Activated T-cell treated with anti-CD3 and anti-CD28 coated beads, Interleukin-2, amount 50 U/mL, for 48 hours (primary cell): Measurements from ENCODE around the gene ARHGEF28.

Experiments used
- DNase-seq, 2 experiments: peaks; one replicate each; pipeline ENCODE4 v3.0.0-alpha.2; 2020

ARHGEF28 gene

GRCh38 chr5:73867345-73868335, 241.6 kb downstream of the ARHGEF28 start:
- DNase-seq = no peak

GRCh38 chr5:73883646-73884045, 257.6 kb downstream of the ARHGEF28 start:
- DNase-seq = no peak

GRCh38 chr5:73887688-73888087, 261.7 kb downstream of the ARHGEF28 start:
- DNase-seq = no peak

GRCh38 chr5:73890569-73890968, 264.6 kb downstream of the ARHGEF28 start:
- no peak for DNase-seq

DNA sequence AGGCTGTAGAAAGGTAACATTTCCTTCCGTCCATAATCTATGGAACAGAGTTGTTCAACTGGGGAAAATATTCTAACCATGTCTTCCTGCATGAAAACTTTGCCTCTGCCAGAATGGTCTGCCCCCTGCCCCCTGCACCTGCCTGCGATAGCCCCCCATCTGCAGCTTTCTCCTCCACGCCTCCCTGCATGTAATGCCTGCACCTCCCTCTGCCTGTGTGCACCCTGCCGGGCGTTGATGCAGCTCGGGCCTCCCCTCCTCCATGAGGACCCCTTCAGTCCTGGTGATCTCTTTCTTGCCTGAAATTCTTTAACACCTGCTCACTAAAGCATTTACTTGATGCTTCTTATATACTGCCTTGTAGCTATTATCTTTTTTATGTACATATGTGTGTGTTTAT, 266.2 kb downstream of the ARHGEF28 start:
- no peak for DNase-seq

DNA sequence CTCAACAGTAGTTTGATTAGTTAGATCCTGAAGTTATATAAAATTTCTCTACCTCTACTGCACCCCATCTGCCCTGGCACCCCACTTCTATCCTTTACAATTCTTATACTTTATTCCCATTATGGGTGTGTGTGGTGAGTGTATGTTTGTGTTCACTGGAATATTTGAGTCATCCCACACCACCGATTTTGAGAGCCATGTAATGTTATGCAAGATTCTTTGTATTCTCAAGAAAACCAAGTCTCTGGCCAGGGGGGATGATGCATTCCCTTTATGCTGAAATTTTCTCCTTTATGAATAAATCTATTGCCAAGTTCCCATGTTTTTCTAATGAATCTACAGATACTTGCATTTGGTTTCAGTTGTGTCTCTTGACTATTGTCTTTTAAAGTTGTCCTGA, 266.8 kb downstream of the ARHGEF28 start:
- DNase-seq = no peak

GRCh38 chr5:73893813-73894212, 267.8 kb downstream of the ARHGEF28 start:
- no peak for DNase-seq

- DNase-seq = no peak
Observed at GRCh38 chr5:73894860-73895259, 268.9 kb downstream of the ARHGEF28 start.

GRCh38 chr5:73895471-73895870, 269.5 kb downstream of the ARHGEF28 start:
- DNase-seq = no peak

DNA sequence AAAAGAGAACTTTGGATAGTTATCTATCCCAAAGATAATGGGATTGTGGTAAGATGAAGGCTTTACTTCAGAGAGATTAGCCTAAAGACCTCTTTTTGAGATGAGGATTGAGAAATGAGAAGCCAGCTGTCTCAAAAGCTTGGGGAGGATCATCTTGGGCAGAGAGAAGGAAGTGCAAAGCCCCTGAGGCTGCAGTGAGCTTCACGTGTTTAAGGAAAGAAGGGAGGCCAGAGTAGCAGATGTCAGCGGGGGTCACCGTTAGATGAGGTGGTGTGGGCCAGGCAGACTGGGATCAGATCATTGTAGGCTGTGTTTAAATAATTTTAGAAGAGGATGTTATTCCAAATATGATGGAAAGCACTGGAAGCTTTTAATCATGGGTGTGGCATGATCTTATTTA, 270.1 kb downstream of the ARHGEF28 start:
- no peak for DNase-seq

- DNase-seq = no peak
Observed at GRCh38 chr5:73896668-73897067, 270.7 kb downstream of the ARHGEF28 start.

- no peak for DNase-seq
Observed at GRCh38 chr5:73897893-73898292, 271.9 kb downstream of the ARHGEF28 start.

- DNase-seq = no peak
Observed at GRCh38 chr5:73899055-73899454, 273.1 kb downstream of the ARHGEF28 start.

DNA sequence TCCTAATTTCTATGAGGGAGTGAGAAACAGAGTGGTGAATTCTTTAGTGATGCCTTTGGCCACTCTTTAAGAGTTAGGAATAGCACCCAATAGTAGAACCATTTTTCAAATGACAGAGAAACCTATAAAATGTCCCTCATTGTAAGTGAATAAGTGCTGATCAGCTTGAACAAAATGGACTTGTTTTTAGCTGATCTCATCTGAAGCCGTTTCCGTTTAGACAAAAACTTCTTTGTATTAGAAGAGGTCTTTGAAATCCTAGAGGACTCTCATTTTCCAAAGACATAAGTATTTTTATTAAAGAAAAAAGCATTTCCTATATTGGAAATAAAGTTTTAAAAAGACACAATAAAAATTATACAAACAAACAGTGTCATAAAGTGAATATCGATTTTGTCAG, 273.9 kb downstream of the ARHGEF28 start:
- no peak for DNase-seq

- no peak for DNase-seq
Observed at GRCh38 chr5:73900566-73900965, 274.6 kb downstream of the ARHGEF28 start.

GRCh38 chr5:73901043-73901442, 275.0 kb downstream of the ARHGEF28 start:
- no peak for DNase-seq

DNA sequence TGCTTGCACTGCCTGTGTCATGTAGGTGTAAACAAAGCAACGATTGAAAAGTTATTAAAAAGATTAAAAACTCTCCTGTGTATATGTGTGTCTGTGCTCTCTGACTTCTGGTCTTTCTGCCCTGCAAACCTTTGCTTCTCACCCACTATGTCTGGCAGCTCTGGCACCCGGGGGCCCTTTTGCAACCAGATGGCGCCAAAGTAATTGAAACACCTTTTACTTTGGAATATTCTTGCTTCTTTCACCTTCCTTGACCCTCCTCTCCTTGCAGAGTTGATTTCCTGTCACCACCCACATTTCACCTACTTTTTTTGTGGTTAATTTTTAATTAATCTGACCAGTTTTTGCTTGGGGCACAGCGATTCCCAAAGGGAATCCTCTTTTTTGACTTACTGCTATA, 275.5 kb downstream of the ARHGEF28 start:
- no peak for DNase-seq

GRCh38 chr5:73902327-73903051, 276.5 kb downstream of the ARHGEF28 start:
- DNase-seq = peak in 1 of 2 experiments; percentile 20

DNA sequence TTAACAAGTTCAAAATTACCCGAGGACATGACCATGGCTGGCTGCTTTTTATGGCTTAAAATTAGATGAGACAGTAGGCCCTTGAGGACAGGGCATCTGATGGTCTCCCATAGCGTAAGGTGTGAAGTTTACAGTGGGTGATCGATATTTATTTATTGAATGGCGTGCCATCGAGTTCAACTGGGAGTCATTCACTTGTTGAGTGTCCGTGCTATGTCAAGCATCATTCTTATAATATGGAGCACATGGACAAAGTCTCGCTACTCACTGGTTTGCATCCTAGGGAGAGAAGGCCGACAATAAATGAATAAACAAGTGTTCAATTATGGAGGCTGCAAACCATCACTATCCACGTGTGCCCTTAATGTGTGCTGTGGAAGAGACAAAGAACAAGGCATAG, 277.2 kb downstream of the ARHGEF28 start:
- DNase-seq = no peak

- DNase-seq = no peak
Observed at GRCh38 chr5:73906277-73906676, 280.3 kb downstream of the ARHGEF28 start.

- no peak for DNase-seq
Observed at GRCh38 chr5:73907164-73907563, 281.2 kb downstream of the ARHGEF28 start.

- DNase-seq = no peak
Observed at GRCh38 chr5:73908395-73908794, 282.4 kb downstream of the ARHGEF28 start.

GRCh38 chr5:73908846-73909245, 282.9 kb downstream of the ARHGEF28 start:
- DNase-seq = no peak

GRCh38 chr5:73909474-73909873, 283.5 kb downstream of the ARHGEF28 start:
- DNase-seq = no peak
